GOT3 (cell line): ENCODE data around the gene MED9.
"Not testable (repeated sequence)": the region's sequence is repeated elsewhere in the genome, so short reads cannot be mapped to it uniquely, and the experiment has no call there.

Experiments
- DNase-seq: peaks from one replicate; lab custom pipeline; 2025; ENCODE audit warnings: mixed read lengths; lab: John Stamatoyannopoulos, UW

MED9 gene

DNA sequence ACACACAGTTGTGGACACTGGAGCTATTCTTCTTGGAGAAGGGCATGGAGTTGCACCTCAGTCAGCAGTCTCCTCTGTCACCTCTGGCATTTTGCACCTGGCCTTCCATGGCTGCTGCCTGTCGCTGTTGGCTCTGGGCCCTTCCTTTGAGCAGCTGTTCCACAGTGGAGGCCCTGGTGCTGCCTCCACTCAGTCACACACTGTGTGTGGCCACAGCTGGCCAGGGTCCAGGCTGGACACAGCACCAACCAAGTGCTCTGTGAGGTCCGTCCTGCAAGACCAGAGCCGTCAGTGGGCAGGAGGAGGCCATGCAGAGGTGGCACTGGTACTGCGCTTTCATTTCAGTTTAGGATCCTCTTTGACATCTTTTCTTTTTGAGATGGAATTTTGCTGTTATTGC lies 21.6 kb upstream of the MED9 start:
- DNase-seq: no peak

DNA sequence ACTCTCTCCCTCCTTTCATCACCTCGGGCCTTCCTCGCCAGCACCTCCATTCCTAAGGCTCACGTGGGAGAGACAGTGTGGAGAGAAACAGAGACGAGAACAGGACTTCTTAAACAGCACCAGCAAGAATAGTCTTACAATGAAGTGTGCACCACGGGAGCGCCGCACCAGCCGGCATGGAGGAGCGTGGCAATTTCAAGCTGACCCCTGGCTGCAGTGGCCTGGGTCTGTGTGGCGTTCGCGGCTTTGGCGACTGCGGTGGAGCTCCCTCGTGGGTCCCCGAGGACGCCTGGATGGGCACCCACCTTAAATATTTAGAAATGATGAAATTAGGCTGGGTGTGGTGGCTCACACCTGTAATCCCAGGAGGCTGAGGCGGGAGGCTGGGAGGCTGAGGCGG lies 20.5 kb upstream of the MED9 start:
- DNase-seq: no peak

DNA sequence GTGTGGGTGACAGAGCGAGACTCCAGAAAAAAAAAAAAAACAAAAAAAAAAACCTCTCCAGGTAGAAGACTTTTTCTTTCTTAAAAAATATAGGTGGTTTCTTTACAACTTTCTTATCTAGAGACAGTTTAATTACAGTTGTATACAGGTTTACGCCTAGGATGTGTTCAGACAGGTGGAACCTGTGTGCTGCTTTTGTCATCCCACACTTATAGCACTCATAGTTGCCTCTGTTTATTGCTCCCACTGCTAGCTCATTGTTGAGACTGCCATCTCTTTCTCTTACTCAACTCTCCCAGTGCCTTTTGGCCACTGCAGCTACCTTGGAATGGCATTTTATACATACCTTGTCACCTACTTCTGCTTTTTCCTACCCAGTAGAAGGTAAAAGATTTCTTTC lies 19.1 kb upstream of the MED9 start:
- no peak for DNase-seq

DNA sequence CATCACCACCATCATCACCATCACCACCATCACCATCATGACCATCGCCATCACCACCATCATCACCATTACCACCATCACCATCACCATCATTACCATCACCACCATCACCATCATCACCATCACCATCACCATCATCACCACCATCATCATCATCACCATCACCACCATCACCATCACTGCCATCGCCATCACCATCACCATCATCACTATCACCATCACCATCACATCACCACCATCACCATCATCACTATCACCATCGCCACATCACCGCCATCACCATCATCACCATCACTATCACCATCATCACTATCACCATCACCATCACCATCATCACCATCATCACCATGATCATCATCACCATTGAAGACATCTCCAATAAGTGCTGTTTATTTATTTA lies 16.8 kb upstream of the MED9 start:
- no peak for DNase-seq

DNA sequence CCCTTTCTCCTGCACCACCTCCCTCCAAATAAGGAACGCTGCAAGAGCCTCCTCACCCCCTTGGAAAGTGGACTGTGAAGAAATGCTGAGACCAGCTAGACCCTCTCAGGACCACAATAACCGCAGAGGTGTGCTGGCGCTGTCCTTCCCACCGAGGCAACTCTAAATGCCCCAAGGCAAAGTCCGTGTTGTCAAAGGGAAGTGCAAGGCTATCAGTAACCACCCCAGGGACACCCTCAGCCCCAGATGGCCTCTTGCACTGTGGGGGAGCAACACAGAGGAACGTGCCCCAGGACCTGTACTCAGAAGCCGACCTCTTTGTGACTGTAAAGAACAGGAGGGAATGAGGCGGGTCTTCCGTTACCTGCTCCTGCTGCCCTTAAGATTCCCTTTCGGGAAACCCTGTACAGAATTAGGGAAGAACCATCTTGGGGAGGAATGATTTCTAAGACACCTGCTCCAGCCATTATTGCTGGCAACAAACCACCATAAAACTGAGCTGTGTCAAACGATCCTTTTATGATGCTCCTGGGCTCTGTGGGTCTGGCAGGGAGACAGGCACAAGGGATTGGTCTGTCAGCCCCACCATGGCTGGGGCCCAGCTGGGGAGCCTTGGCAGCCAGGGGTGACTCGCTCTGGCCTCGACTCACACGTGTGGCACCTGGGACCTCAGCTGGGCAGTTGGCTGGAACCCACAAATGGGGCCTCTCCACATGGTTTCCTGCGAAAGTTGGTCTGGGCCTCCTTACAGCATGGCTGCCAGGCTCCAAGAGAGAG lies 14.6 kb upstream of the MED9 start:
- DNase-seq: no peak

DNA sequence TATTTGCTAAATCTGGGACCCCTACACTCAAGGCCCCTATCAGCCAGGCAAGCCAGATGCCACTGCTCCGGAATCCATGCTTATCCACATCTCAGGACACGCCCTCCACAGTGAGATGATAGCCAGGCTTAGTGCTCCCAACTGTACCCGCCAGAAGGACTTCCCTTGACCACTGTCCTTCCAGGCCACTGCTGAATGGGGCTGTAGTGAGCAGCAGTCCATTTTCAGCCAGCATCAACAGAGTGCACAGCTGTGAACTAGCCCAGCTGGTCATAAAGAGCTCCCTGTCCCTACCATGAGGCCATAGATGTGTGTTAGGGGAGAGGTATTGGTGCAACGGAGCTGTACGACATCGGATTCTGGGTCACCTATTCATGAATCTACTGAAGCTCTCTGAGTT lies 13.0 kb upstream of the MED9 start:
- DNase-seq: no peak

DNA sequence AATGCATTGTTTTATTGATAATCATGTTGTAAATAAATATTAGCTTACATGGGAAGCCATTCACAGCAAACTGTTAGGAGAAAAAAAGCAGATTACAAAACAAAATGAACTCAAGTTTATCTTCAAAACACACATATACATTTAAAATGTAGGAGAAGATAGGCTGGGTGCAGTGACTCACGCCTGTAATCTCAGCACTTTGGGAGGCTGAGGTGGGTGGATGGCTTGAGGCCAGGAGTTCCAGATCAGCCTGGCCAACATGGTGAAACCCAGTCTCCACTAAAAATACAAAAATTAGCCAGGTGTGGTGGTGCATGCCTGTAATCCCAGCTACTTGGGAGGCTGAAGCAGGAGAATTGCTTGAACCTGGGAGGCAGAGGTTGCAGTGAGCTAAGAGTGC lies 10.9 kb upstream of the MED9 start:
- not testable (repeated sequence) for DNase-seq

DNA sequence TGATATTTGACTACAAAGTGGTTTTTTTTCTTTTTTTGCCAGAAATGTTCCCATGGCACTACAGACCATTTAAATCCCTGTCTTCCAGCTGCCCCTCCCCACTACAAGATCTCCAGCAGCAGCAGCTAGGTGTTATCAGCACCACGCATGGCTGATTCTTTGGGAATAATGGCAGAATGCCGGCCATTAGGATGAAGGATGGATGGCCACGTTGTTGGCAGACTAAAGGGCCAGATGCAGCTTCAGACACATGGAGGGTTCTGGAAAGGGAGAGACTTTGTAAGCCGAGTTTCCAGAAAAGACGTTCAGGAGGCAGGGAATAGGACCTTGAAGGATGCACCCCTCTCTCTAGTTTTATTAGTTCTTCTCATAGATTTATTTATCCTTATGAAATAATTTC lies 10.3 kb upstream of the MED9 start:
- no peak for DNase-seq

DNA sequence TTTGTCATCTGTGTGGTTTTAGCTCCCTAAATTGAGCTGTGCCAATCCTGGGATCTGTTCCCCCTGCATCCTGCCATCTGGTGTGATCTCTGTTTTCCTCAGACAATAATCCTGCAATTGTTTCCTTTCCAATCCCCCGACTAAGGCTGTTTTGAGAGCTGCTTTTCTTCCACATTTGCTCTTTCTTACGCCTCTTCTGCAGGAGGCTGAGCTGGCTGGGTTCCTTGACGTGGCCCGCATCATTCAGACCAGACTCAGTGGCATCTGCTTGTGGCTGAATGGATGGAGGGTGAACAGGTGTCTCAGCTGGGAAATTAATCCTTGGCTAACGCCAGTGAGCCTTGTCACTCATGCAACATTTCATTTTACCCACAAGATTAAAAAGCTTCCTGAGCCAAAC lies 9.8 kb upstream of the MED9 start:
- DNase-seq: no peak

DNA sequence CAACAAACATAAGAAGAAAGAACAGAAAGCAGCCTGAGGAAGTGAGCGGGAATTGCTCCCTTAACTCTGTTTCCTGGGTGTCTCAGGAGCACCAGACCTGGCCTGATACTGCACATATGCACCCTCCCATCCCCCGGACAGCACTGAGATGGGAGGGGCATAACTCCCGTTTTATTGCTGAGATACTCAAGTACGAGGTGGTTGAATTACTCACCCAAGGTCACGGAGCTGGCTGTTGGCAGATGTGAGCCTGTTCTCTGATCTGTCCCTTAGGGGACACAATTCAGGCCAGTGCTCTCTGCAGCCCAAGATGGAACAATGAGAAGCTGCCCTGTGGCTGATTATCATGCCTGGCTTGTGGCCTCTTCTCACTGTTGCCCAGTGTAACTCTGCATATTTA lies 9.1 kb upstream of the MED9 start:
- no peak for DNase-seq

DNA sequence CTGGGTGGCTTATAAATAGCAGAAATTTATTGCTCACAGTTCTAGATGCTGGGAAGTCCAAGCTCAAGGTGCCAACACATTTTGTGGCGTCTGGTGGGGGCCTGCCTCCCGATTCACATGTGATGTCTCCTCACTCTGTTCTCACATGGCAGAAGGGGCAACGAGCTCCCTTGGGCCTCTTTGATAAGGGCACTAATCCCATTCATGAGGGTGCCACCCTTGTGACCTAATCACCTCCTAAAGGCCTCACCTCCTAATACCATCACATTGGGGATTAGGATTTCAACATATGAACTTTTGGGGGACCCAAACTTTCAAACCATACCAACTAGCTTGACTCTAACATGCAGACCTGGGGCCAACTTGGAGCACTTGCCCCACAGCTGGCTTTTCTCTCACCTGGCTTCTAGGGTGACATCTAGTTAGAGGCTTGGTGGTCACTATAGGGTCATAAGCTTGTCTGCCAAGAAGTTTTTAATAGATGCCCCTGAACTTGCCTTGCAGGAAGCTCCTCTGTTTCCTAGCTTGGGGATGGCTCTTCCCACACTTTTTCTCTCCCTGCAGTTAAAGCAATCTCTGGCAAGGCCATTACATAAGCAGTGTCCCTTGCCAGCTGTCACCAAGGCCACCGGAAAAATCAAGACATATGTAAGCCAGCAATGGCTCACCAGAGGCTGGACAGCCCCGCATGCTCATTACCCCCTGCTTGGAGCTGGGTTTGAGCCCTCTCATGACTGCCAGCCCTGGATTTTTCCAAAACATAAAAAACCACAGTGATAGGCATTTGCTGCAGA lies 8.4 kb upstream of the MED9 start:
- DNase-seq: no peak

DNA sequence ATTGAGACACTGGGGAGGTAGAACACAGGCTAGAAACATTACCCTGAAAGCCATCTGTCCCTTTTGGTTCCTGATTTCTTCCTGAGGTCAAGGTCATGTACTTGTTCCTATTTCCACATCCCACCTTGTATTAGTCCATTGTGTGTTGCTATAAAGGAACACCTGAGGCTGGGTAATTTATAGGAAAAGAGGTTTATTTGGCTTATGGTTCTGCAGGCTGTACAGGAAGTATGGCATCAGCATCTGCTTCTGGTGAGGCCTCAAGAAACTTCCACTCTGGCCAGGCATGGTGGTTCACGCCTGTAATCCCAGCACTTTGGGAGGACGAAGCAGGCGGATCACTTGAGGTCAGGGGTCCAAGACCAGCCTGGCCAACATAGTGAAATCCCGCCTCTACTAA lies 7.4 kb upstream of the MED9 start:
- DNase-seq: no peak

DNA sequence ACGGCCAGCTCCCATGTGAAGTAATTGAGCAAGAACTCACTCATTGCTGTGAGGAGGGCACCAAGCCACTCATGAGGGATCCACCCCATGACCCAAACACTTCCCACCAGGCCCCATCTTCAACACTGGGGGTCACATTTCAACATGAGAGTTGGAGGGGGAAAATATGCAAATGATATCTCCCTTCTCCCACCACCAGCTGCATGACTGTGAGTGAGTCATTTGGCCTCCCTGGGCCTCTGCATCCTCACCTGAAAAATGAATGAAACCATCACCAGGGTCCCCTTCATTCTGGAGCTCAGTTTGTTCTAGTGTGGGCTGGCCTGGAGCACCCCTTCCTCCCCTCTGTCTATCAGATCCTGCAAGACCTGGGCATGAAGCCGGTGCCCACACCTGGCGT lies 6.8 kb upstream of the MED9 start:
- DNase-seq: no peak

DNA sequence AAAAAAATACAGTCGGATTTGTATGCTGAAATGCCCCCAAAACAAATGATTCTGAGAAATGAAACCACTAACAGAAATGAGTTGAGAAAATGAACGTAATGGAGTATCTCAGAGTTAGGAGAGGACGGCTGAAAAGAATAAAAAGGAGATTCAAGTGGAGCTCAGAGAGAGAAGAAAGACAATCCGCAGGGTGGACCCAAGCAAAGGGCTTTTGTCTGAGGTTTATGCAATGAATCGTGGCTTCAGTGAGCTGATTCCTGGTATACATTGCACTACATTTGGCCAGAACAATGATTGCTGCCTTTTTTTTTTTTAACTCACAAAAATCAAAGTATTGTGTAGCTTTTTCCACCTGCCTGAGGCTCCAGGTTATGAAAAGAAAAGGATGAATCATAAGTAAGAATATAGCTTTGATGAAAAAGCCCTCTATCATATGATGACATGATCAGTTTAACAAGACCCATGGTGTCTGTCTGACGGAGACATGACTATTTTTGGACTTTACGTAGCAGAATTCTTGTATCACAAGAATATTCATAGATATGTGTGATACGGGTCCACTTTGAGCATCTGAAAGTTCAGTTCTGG lies 4.4 kb upstream of the MED9 start:
- no peak for DNase-seq

DNA sequence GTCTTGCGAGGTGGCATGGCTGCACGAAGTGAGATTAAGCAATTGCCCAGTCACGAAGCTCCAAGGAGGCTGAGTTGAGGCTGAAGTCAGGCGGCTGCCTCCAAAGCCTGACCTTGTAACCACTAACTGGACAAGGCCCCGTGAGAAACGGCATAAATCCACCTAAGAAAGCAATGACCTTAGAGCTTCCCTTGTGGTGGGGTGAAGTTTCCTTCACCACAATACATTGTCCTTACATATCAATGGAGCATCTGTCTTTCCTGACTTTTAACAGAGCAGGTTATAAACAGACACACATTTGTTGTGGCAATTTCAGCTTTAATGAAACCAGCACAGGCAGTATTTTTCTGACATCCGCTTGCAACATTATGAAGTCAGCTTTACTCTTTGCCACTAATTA lies 2.5 kb upstream of the MED9 start:
- no peak for DNase-seq

DNA sequence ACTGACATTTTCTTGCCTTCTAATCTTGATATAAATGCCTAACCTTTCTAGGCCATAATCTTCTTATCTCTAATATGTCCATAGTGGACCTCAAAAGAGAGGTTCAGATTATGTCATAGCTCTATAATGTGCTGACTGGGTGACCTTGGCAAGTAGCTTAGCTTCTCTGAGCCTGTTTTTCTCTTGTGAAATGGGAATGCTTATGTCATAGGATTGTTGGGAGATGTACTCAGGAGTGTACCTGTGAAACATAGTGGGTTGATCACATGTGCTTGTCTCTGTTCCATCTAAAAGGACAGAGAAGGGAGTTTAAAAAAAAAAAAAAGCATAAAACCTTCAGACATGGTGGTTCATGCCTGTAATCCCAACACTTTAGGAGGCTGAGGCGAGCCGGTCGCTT lies 2.4 kb downstream of the MED9 start:
- DNase-seq: no peak

DNA sequence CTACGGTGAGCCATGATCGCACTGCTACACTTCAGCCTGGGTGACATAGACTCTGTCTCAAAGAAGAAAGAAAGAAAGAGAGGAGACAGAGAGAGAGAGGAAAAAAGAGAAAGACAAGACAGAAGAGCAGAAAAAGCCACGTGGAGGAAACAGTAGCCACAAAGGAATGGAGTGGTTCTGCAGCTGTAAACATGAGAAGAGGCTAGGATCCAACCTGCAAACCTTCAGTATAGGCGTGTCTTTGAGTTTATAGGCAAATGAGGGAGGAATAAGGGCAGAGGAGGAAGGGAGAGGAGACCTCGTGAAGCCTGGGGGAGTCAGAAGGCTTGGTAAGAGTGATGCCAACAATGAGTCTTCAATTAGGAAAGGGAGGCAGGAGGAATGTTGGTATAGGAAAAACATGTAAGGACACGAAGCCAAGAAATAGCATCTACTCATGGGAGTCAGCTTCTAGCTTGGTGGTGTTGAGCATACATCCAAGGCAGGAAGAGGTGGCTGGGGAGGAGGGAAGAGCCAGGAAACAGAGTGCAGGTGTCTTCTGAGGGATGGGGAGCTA lies 3.9 kb downstream of the MED9 start:
- no peak for DNase-seq

DNA sequence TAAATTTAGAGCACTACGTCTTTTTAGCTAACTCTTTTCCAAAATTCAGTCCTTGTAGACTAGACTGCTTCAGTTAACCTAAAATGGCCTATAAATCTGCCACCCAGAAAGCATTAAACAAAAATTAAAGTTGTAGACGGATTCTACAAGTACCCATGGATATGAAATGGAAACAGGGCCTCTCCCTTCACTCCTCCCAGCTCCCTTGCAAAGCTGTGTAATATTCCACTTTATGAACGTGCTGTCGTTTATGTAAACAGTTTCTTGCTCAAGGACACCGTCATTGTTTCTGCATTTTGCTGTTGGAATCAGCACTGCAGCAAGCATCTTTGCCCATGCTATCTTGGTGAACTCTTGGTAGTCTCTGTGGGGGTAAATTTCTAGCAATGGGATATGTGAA lies 5.1 kb downstream of the MED9 start:
- DNase-seq: no peak

DNA sequence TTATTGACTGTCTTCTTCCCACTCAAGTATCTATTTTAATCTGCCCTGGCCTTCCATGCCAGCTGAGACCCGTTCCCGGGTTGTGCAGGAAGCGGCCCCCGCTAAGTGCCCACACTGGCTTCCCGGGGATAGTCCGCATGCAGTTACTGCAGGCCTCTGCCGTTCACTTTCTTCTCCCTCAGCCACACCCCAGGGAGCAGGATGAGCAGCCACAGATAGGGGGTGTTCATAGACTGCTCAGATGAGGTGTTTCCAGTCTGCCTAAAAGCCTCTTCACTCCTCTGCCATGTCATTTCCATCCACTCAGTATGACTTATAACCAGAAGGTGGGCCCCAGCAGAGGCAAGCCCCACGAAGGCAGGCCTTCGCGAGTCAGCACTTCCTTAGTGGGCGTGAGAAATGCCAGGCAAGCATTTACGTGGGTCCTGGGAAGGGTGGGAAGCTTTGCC lies 7.7 kb downstream of the MED9 start:
- DNase-seq: no peak

DNA sequence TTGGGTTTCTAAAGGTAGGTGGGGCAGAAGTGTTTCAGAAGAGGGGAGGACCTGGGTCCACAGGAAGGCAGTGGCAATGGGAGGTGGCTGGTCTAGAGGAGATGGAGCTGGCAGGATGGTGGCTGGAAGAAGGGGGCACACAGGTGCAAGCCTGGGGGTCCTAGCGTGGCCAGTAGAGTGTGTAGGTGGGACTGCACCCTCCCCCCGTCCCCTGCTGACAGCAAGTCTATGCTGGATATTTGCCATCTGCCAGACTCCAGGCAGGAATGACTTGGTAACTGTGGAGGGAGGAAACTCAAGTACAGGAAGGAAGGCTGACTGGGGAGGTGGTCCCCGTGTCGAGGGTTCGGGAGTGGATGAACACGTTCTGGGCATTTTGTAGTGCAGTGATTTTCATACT lies 8.6 kb downstream of the MED9 start:
- DNase-seq: no peak

DNA sequence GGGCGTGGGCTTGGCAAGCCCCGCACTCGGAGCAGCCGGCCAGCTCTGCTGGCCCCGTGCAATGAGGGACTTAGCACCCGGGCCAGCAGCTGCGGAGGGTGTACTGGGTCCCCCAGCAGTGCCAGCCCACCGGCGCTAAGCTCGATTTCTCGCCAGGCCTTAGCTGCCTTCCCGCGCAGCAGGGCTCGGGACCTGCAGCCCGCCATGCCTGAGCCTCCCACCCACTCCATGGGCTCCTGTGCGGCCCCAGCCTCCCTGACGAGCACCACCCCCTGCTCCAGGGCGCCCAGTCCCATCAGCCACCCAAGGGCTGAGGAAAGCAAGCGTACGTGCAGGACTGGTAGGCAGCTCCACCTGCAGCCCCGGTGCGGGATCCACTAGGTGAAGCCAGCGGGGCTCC lies 9.6 kb downstream of the MED9 start:
- not testable (repeated sequence) for DNase-seq

DNA sequence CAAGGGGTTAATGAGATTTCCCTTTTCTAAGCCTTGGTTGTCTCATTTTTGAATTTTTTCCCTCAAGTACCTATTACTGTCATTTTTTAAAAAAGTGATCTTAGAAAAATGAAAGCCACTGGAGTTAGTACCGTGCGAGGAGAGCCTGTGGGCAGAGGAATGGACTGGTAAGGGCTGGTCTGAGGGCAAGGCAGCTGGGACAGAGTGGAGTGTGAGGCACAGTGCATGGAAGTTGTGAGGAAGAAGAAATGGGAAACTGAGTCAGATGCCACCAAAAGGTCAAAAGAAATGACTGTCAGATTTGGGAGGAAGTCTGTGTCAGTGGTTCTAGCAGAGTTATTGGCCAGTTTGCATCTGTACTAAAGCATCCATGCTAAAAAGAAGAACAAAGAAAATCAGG lies 11.2 kb downstream of the MED9 start:
- no peak for DNase-seq

DNA sequence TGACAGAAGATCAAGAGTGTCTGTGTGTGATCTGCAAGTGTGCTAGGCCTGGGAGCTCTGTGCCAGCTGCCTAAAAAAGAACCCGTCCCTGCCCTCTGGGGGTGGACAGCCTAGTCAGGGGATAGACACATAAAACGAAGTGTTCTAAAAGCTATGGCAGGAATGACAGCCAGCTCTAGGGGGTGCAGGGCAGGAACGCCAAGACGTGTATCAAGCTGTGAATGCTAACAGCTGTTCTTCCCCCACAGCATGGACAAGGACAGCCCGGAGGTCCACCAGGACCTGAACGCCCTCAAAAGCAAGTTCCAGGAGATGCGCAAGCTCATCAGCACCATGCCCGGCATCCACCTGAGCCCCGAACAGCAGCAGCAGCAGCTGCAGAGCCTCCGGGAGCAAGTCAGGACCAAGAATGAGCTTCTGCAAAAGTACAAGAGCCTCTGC lies 14.3 kb downstream of the MED9 start:
- no peak for DNase-seq
